HepG2 (cell line): ENCODE data around the gene GPR107. TPM values are rescaled to one million over a fixed set of nuclear protein-coding genes. Genes with fewer than 3 reads are reported as not detected.
A peak's percentile ranks its signal among the peaks of the same experiment; 100 is the strongest.

Experiments
- BHLHE40 ChIP-seq: IDR thresholded peaks from 2 replicates; pipeline ENCODE4 v1.6.1; 2011; ENCODE audit warnings: low read length, improper control_type of control experiment
- CC2D1A ChIP-seq: sonication (generic); formaldehyde crosslinking; IDR thresholded peaks from 2 replicates; pipeline ENCODE4 v1.8.1; 2023; ENCODE audit warnings: mild to moderate bottlenecking, missing genetic modification reagents
- JDP2 ChIP-seq: sonication (generic); formaldehyde crosslinking; IDR thresholded peaks from 2 replicates; pipeline ENCODE4 v1.8.1; 2022; ENCODE audit warnings: missing genetic modification reagents, borderline replicate concordance
- KMT2A ChIP-seq: sonication (generic); formaldehyde crosslinking; IDR thresholded peaks from 2 replicates; pipeline ENCODE4 v1.4.0; 2020; ENCODE audit warnings: missing genetic modification reagents
- PLRG1 ChIP-seq: fragments of 450-650 bp; conservative IDR thresholded peaks from 2 replicates; pipeline ENCODE4 v1.6.1; 2016
- PRPF4 ChIP-seq: fragments of 200-400 bp; formaldehyde crosslinking; IDR thresholded peaks from 2 replicates; pipeline ENCODE4 v1.6.1; 2016; ENCODE audit warnings: low read length, low read depth; ENCODE audit not compliant: poor library complexity, severe bottlenecking
- RXRB ChIP-seq: IDR thresholded peaks from 2 replicates; pipeline ENCODE4 v1.6.1; 2016; ENCODE audit warnings: borderline replicate concordance, missing genetic modification reagents, missing compliant biosample characterization
- XRCC5 ChIP-seq: fragments of 200-400 bp; formaldehyde crosslinking; optimal IDR thresholded peaks from 2 replicates; pipeline ENCODE3; 2017; ENCODE audit warnings: mild to moderate bottlenecking, low read length
- ZFX ChIP-seq: sonication (generic); formaldehyde crosslinking; IDR thresholded peaks from 2 replicates; pipeline ENCODE4 v1.4.0; 2020; ENCODE audit warnings: mild to moderate bottlenecking, low read depth, missing genetic modification reagents, moderate library complexity
- ZNF460 ChIP-seq: sonication (generic); formaldehyde crosslinking; IDR thresholded peaks from 2 replicates; pipeline ENCODE4 v1.5.1; 2020; ENCODE audit warnings: missing genetic modification reagents, mild to moderate bottlenecking, borderline replicate concordance
- ZNF557 ChIP-seq: sonication (generic); formaldehyde crosslinking; IDR thresholded peaks from 2 replicates; pipeline ENCODE4 v1.4.0; 2020; ENCODE audit warnings: missing genetic modification reagents
- ZNF567 ChIP-seq: sonication (generic); formaldehyde crosslinking; IDR thresholded peaks from 2 replicates; pipeline ENCODE4 v1.8.1; 2023; ENCODE audit warnings: mild to moderate bottlenecking, missing genetic modification reagents, borderline replicate concordance
- ZNF777 ChIP-seq: sonication (generic); formaldehyde crosslinking; IDR thresholded peaks from 2 replicates; pipeline ENCODE4 v1.4.0; 2020; ENCODE audit warnings: missing genetic modification reagents
- polyA plus RNA-seq, 8 experiments: library from polyadenylated mRNA; depleted of rRNA in 3 of 8; stranded (reverse) in 7 of 8; unstranded in 1 of 8; fragments of >200 nt; fragmentation: Illumina TruSeq in 4 of 8; extraction: Trizol in 4 of 8; gene quantifications; 2 replicates each; pipeline versions ENCODE4 v1.2.1 to v1.2.3, GENCODE V29; 2011 to 2016; ENCODE audit warnings: low read depth in 4 of 8, missing spikeins in 1 of 8, mixed read lengths in 1 of 8; ENCODE audit not compliant: insufficient read depth in 1 of 8
- total RNA-seq, 5 experiments: library from RNA; depleted of rRNA; stranded (reverse); fragments of >200 nt; fragmentation: Illumina TruSeq; extraction: Trizol; gene quantifications; 2 replicates each; pipeline ENCODE4 v1.2.3, GENCODE V29; 2016; ENCODE audit warnings: low read depth in 1 of 5
- TF ChIP-seq, protein P1 (sequence below): sonication (generic); formaldehyde crosslinking; IDR thresholded peaks from 2 replicates; pipeline ENCODE4 v1.4.0; 2020; ENCODE audit warnings: mild to moderate bottlenecking, missing genetic modification reagents
- TF ChIP-seq, protein P2 (sequence below): sonication (generic); formaldehyde crosslinking; IDR thresholded peaks from 2 replicates; pipeline ENCODE4 v1.9.0; 2021; ENCODE audit warnings: missing genetic modification reagents, borderline replicate concordance
- TF ChIP-seq, protein P3 (sequence below): sonication (generic); formaldehyde crosslinking; IDR thresholded peaks from 2 replicates; pipeline ENCODE4 v1.4.0; 2020; ENCODE audit warnings: missing genetic modification reagents, borderline replicate concordance
- TF ChIP-seq, protein P4 (sequence below): sonication (generic); formaldehyde crosslinking; IDR thresholded peaks from 2 replicates; pipeline ENCODE4 v1.8.1; 2022; ENCODE audit warnings: mild to moderate bottlenecking, missing genetic modification reagents
- TF ChIP-seq, protein P5 (sequence below): sonication (generic); formaldehyde crosslinking; conservative IDR thresholded peaks from 2 replicates; pipeline ENCODE4 v1.4.0; 2020; ENCODE audit warnings: missing genetic modification reagents

The GPR107 gene
- total and polyA plus RNA-seq, 2 of the 13 experiments (the other 11 are each of a cell fraction or from before 2014, with no cell fraction given): 22.5 to 24.4 TPM

DNA sequence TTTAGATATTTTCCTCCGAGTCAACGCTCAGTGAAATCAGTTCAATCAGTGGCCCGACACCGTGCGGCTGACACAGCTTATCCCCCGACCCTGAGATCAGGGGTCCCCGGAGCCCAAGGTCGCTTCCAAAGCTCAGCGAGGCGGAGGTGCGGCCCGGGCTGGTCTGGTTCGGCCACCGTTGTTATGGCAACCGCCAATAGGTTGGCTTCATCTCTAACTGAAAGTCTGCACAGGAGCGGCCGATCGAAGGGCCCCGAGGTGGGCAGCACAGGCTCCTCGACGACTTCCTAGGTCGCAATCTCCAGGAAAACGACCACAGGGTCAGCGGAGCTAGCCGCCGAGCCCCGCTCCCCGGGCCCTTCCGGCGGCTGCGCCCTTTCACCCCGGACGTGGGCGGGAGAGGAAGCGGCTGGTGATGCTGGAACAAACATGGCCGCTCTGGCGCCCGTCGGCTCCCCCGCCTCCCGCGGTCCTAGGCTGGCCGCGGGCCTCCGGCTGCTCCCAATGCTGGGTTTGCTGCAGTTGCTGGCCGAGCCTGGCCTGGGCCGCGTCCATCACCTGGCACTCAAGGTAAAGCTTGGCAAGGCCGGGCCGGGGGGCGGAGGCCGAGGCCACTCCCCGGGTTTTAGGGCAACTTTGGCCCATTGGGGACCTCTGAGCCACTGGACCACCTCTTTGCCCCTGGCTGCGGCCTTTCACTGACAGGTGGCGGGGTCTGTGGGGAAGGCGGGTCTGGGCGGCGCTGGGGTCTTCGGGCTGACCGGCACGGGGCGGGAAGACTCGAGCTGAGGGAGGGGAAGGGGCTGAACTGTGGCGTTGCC, at the start of gene GPR107 (continued):
- no peak for TF ChIP-seq PLRG1
- TF ChIP-seq BHLHE40: no peak
- peak; percentile 87 for TF ChIP-seq ZNF777 (CRISPR knock-in tag)
- TF ChIP-seq, protein P1, sequence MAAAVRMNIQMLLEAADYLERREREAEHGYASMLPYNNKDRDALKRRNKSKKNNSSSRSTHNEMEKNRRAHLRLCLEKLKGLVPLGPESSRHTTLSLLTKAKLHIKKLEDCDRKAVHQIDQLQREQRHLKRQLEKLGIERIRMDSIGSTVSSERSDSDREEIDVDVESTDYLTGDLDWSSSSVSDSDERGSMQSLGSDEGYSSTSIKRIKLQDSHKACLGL (CRISPR knock-in tag): peak; percentile 63
- TF ChIP-seq CC2D1A: no peak
- TF ChIP-seq, protein P2, sequence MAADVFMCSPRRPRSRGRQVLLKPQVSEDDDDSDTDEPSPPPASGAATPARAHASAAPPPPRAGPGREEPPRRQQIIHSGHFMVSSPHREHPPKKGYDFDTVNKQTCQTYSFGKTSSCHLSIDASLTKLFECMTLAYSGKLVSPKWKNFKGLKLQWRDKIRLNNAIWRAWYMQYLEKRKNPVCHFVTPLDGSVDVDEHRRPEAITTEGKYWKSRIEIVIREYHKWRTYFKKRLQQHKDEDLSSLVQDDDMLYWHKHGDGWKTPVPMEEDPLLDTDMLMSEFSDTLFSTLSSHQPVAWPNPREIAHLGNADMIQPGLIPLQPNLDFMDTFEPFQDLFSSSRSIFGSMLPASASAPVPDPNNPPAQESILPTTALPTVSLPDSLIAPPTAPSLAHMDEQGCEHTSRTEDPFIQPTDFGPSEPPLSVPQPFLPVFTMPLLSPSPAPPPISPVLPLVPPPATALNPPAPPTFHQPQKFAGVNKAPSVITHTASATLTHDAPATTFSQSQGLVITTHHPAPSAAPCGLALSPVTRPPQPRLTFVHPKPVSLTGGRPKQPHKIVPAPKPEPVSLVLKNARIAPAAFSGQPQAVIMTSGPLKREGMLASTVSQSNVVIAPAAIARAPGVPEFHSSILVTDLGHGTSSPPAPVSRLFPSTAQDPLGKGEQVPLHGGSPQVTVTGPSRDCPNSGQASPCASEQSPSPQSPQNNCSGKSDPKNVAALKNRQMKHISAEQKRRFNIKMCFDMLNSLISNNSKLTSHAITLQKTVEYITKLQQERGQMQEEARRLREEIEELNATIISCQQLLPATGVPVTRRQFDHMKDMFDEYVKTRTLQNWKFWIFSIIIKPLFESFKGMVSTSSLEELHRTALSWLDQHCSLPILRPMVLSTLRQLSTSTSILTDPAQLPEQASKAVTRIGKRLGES (CRISPR knock-in tag): no peak
- TF ChIP-seq PRPF4: no peak
- TF ChIP-seq, protein P3, sequence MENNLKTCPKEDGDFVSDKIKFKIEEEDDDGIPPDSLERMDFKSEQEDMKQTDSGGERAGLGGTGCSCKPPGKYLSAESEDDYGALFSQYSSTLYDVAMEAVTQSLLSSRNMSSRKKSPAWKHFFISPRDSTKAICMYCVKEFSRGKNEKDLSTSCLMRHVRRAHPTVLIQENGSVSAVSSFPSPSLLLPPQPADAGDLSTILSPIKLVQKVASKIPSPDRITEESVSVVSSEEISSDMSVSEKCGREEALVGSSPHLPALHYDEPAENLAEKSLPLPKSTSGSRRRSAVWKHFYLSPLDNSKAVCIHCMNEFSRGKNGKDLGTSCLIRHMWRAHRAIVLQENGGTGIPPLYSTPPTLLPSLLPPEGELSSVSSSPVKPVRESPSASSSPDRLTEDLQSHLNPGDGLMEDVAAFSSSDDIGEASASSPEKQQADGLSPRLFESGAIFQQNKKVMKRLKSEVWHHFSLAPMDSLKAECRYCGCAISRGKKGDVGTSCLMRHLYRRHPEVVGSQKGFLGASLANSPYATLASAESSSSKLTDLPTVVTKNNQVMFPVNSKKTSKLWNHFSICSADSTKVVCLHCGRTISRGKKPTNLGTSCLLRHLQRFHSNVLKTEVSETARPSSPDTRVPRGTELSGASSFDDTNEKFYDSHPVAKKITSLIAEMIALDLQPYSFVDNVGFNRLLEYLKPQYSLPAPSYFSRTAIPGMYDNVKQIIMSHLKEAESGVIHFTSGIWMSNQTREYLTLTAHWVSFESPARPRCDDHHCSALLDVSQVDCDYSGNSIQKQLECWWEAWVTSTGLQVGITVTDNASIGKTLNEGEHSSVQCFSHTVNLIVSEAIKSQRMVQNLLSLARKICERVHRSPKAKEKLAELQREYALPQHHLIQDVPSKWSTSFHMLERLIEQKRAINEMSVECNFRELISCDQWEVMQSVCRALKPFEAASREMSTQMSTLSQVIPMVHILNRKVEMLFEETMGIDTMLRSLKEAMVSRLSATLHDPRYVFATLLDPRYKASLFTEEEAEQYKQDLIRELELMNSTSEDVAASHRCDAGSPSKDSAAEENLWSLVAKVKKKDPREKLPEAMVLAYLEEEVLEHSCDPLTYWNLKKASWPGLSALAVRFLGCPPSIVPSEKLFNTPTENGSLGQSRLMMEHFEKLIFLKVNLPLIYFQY (CRISPR knock-in tag): peak; percentile 62
- no peak for TF ChIP-seq JDP2 (CRISPR knock-in tag)
- TF ChIP-seq, protein P4, sequence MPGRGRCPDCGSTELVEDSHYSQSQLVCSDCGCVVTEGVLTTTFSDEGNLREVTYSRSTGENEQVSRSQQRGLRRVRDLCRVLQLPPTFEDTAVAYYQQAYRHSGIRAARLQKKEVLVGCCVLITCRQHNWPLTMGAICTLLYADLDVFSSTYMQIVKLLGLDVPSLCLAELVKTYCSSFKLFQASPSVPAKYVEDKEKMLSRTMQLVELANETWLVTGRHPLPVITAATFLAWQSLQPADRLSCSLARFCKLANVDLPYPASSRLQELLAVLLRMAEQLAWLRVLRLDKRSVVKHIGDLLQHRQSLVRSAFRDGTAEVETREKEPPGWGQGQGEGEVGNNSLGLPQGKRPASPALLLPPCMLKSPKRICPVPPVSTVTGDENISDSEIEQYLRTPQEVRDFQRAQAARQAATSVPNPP (CRISPR knock-in tag): no peak
- TF ChIP-seq ZFX (CRISPR knock-in tag): peak; percentile 95
- no peak for TF ChIP-seq ZNF567 (CRISPR knock-in tag)
- TF ChIP-seq ZNF557 (CRISPR knock-in tag): no peak
- peak; percentile 81 for TF ChIP-seq KMT2A (CRISPR knock-in tag)
- TF ChIP-seq XRCC5: peak; percentile 35
- TF ChIP-seq, protein P5, sequence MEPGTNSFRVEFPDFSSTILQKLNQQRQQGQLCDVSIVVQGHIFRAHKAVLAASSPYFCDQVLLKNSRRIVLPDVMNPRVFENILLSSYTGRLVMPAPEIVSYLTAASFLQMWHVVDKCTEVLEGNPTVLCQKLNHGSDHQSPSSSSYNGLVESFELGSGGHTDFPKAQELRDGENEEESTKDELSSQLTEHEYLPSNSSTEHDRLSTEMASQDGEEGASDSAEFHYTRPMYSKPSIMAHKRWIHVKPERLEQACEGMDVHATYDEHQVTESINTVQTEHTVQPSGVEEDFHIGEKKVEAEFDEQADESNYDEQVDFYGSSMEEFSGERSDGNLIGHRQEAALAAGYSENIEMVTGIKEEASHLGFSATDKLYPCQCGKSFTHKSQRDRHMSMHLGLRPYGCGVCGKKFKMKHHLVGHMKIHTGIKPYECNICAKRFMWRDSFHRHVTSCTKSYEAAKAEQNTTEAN: no peak; the same call in 1 of the 2 replicates
- TF ChIP-seq ZNF460 (CRISPR knock-in tag): no peak
- peak; percentile 48; the same call in 1 of the 2 replicates for TF ChIP-seq RXRB
